Anterior cingulate cortex (tissue), 58 donors: ENCODE data around the gene COA8.
A peak's percentile ranks its signal among the peaks of the same experiment; 100 is the strongest.

Experiments
- DNase-seq, 58 donors: peaks; one replicate each; lab custom pipeline; 2025; lab: John Stamatoyannopoulos, UW

The COA8 gene

DNA sequence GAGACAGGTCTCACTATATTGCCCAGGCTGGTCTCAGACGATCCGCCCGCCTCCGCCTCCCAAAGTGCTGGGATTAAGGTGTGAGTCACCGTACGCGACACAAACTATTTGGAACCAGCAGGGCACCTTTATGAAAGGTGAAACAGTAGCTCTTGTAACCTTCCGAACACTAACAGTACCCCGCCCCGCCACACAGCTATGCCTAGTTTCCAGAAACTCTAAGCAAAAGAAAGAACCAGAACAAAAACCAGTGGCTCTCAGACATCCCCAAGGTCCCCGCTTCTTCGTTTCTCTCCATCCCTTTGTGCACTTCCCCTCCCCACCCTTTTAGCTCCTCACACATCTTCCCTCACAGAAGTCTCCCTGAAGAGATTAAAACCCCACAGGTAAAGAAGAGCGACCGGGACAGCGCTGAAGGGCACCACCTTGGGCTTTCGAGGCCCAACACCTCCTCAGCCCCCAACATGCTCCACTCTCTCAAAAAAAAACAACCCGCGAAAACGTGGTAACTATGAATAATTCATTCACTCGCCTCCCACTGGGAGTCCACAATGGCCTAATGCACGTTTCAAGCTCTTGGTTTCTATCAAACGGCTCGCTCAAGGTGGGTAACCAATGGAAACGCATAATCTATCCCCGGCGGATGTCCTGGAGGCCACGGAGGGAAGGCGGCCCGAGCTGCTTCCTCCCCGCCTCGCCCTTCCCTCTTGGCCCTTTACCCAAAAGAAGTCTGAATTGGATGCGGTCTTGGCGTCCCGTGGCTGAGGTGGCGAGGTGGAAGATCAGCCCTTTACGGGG is 1.2 kb upstream of the COA8 start:
- DNase-seq = no peak

DNA sequence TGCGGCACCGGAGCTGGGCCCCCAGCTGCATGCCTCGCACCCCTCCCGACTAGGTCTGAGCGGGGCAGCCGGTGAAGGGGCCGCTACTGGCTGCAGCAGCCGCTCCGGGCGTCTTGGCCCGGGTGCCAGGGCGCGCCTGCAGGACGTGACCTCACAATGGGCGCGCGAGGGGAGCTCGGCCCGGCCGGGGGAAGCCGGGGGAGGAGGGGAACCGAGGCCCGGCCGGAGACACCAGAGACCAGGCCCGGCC is 656 bp upstream of the COA8 start:
- peak in 1 of 58 donors; percentile 61 for DNase-seq

DNA sequence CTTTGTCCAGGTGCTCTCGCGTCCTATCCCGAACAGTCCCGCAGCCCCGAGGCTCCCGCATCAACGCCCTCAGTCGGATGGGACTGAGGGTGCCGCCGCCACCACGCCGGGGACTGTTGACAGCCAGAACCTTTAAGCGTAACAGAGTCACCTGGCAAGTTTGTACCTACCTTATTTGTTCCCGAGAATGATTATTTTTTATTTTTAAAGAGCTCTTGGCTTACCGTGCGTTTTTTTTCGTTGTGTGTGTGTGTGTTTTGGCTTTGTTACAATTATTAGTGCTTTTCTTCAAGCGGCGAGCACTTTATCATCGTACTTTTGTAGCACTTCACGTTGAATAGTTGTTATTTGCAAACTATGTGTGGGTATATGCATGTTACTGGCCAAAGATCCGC is 463 bp downstream of the COA8 start:
- DNase-seq = no peak

DNA sequence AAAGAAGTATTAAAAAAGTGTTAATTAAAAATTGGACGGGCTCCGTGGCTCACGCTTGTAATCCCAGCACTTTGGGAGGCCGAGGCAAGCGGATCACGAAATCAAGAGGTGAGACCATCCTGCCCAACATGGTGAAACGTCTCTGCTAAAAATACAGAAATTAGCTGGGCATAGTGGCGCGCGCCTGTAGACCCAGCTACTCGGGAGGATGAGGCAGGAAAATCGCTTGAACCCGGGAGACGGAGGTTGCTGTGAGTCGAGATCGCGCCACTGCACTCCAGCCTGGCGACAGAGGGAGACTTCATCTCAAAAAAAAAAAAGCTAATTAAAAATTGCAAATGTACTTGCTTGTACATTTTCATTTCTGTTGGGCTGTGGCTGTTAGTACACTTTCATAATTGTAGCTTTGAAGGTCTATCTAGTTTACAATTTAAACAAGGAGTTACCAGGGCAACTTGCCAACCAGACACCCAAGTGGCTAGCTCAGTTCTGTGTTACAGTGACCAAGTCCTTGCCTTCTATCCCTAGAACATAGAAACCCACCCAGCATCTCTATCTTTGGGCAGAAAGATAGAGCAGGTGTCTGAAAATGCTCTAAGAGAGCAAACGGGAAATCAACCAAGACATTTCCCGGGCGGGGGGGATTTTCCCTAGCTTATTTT is 1.2 kb downstream of the COA8 start:
- DNase-seq = no peak

DNA sequence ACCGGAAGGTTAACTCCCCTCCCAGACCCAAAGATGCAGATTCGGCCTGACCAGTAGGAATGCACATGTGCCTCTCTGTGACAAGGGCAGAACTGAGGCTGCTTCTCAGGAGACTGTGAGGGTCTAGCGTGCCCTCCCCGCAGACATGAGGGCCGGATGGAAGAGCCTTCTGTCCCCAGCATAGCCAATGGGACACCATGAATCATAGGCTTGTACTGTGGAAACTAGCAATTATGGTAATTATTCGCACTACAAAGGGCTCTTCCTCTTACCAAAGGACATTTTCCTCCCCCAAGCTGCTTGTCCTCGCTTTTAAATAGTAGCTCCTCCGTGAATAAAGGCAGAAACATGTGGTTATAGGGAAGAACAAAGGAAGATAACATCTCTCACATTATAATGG is 6.2 kb downstream of the COA8 start:
- no peak for DNase-seq

DNA sequence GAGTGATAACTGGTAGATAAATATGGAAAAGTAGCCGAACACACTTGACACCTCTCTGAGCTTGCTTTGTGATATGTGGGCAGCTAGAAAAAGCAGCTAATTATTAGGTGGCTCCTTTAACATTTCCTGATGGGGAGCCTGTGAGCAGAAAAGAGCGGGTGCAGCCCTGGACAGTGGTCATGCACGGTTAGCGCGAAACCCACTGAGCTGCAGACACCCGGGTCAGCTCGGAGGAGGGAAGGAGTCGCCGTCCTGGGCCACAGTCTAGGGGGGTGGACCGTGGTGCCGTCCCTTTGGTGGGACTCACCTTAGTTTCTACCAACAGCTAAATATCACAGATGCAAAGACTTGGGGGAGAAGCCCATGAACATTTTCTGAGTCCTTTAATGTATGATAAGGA is 6.6 kb downstream of the COA8 start:
- DNase-seq = no peak

DNA sequence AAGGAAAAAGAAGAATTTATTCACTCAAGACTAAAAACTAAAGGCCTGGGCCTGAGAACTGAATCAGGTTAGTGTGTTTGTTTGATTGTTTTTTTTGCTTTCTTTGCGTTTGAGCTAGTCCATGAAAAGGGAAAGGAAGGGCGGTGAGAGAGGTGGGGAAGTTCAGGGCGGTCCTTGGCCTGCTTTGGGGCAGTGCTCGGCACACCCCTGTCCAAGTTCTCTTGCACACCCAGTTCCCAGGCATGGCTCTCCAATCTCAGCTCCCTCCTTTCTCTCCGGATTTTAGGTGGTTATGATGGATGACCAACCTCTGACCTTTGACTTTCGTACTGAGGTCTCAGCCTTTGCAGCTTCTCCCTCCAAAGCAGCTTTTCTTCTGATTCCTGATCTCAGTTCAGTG is 11.3 kb downstream of the COA8 start:
- no peak for DNase-seq

DNA sequence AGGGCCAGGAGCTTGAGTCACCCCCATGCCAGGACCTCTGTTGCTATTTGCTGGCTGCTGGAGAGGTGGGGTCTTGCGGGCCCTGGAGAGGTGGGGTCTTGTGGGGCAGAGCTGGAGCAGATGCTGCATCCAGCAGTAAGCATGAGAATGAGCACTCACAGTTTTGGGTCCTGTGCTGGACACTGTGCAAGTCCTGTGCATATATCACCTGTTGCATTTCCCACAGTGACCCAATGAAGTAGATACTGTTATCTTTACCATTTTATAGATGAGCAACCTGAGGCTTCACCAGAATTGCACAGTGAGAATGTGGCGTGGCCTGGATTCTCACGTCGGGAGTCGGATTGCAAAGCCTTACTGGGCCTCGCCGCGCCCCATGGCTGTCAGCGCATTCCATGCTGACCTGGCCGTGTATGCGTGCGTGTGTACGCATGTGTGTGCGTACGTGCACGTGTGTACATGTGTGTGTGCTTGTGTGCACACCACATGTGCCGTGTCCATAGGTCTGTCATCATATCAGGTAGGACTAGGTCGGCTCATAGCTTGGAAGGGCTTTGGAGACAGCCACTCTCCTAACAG is 12.0 kb downstream of the COA8 start:
- no peak for DNase-seq

DNA sequence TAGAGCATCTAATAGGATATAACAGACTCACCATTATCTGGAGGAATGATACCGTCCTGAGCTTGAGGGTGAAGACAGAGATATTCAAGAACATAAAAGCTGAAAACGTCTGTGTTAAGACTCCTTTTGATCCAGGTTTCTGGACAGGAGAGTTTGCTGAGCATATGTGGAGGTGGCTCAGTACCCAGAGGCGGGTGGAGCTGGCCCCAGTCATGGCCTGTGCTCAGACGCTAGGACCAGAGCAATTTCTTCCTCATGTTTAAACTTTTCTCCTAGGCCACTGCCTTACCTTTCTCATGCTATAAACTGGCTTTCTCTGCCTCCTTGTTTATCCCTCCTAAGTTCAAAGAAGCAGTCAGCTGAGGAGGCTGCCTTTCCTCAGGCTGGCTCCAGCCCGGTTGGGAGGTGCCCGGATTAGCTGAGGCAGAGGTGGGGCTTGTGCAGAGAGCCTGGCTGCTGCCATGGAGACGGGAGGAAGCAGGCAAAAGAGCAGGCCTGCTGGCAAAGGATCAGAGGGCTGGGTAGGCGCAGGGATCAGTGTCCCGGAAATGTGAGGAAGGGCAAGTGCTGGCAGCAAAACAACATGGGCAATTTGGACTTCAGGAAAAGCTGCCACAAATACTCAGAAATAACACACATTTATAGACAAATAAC is 13.7 kb downstream of the COA8 start:
- peak in 53 of 58 donors; percentile 10 to 92 (median 65) for DNase-seq

DNA sequence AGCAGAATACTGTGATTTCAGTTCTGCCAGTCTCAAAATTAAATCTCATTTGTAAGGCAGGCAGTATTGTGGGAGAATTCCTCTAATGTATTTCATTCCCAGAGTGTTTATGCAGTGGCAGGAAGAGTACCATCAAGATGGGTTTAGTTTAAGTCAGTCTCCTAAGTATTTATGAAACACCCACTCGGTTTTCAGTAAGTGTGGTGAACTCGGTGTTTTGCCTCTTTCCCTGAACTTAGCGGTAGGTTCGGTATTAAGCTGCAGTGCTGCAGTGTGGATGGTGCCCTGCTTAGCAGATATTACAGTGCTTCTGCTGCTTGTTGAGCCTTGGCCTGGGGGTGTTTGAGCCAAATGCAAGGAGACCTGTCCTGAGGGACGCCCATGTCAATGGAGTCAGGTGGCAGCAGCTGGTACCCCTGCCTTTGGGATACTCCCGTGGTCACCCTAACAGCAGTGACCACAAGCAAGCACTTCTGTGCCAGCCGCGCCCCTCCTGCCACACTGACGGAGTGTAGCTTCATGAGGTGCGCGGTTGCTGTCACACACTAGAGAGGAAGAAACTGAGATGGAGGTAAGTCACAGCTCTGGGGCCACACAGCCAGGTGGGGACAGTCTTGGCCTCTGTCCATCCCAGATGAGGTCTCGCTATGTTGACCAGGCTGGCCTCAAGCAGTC is 15.8 kb downstream of the COA8 start:
- no peak for DNase-seq

DNA sequence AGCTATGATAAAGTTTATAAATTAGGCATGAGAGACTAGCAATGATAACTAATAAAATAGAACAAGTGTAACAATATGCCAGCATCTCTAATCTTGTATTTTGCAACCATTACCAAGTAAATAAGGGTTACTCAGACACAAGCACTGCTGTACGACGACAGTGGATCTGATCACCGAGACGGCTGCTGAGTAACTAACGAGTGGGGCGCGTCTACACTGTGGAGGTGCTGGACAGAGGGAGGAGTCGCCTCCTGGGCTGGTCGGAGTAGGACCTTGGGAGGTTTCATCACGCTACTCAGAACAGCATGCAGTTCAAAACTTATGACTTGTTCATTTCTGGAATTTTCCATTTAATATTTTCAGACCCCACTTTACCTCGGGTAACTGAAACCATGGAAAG is 18.4 kb downstream of the COA8 start:
- no peak for DNase-seq

DNA sequence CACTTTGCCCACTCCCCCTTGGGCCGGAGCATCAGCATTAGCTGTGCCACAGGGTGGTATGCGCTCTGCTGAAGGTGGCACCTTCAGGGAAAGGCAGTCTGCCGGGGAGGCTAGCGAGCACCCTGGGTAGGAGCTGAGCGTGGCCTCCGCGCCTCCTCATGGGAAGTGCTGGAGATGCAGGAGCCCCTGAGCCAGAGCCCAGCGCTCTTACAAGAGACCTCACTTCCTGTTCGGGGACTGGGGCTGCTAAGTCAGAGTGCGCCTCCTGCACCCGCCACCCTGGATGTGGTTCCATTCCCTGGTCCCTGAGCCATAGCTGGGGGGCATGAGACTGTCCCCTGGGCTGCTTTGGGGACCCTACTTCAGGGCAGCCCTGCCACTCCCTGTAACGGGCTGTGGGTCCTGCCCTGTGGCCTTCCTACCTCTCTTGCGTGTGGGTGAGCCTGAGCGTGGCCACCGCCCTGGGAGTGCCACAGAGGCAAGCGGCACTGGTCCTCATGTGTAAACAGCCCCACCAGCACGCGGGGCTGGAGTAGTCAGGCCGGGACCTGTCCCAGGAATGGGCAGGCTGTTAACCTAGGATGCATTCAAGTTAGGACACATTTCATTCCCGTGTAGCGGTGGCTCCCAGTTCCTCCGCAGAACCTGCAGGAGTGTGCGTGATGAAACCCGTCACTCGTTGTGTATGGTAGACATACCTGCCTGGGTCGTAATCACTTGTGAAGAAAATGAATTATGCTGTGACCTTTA is 19.4 kb downstream of the COA8 start:
- DNase-seq = no peak

DNA sequence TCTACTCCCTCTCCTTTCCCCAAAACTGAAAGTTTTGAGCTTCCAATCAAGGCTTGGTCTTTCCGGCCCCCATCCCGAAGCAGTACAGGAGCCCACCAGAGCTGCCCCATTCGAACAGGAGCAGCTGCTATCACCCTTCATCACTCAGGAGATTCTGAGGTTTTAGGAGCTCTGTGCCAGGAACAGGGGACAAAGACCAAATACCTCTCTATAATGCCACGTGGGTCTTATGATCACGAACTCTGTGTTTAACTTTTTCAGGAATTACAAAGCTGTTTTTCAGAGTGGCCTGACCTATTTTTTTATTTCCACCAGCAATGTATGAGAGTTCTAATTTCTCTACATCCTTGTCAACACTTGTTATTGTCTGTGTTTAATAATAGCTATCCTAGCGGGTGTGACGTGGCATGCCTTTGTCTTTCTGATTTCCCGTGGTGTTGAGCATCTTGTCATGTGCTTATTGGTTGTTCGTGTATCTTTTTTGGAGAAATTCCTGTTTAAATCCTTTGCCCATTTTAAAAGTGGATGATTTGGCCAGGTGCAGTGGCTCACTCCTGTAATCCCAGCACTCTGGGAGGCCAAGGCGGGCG is 21.7 kb downstream of the COA8 start:
- no peak for DNase-seq

DNA sequence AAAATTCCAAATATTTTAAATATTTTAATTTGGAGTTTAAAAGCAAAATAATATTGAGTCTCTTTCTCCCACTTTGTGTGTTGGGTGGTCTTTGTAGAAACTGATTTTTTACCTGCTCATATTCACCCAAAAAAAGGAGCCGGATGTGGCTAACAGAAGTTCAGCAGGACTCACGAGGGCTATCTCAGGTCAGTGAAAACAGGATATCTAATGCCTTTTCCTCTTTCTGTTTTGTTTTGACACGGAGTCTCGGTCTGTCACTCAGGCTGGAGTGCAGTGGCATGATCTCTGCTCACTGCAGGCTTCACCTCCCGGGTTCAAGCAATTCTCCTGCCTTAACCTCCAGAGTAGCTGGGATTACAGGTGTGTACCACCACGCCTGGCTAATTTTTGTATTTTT is 30.8 kb downstream of the COA8 start:
- DNase-seq = peak in 1 of 58 donors; percentile 21

DNA sequence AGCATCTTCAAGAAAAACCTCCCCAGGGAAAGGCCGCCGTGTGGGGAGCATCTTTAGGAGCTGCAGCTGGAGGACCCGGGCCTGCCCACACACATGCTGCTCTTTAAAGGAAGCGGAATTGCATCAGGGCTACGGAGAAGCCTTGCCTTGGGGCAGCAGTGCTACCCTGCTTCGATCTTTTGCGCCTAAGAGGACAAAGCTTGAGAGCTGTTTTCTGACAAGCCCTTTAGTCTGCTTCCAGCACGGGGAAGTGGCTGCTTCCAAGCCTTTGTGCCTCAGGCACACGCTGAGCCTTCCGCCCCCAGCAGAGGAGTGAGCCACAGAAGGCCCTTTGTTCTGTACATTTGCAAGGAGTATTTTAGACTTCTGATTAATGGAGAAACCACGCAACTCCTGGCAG is 31.5 kb downstream of the COA8 start:
- DNase-seq = peak in 56 of 58 donors; percentile 14 to 87 (median 64)

DNA sequence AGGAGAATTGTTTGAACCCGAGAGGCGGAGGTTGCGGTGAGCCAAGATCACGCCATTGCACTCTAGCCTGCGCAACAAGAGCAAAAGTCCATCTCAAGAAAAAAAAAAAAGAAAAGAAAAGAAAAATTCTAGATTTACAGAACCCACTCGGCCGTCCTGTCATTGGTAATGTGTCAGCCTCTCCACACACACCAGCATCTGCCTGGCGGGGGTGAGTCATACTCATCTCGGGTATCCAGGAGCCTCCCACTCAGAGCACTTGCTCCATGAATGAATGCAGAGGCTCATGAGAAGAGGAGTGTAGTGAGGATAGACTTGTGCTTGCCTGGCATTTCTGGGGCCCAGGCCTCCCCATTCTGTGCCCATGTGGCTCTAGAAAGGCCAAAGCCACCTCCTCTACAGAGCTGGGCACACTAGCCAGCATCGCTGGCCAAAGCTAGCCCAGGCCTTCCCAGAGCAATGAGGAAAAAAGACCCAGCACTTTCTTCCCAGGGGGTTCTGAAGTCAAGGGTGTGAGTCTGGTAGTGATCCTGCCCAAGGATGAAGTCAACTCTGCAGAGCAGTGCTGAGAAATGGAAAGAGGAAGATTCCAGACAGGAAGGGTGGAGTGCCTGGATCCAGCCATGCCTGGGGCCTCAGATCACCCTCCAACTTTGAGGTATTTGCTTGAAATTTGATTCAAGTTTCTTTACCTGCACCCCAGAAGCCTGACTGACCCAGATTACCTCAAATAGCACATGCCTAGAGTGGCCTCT is 35.0 kb downstream of the COA8 start:
- peak in 43 of 58 donors; percentile 4 to 76 (median 36) for DNase-seq

DNA sequence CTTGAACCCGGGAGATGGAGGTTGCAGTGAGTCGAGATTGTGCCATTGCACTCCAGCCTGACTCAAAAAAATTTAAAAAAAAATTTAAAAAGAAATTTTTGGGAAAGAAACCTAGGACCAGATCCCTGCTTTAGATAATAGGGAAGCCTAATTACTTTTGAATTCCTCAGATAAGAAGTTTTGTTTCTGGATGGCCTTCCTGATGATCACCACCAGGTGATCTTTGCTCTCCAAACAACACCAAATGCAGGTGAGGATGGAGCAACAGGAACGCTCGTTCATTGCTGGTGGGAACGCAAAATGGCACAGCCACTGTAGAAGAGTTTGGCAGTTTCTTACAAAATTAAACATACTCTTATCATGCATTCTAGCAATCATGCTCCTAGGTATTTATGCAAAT is 37.7 kb downstream of the COA8 start:
- DNase-seq = no peak

DNA sequence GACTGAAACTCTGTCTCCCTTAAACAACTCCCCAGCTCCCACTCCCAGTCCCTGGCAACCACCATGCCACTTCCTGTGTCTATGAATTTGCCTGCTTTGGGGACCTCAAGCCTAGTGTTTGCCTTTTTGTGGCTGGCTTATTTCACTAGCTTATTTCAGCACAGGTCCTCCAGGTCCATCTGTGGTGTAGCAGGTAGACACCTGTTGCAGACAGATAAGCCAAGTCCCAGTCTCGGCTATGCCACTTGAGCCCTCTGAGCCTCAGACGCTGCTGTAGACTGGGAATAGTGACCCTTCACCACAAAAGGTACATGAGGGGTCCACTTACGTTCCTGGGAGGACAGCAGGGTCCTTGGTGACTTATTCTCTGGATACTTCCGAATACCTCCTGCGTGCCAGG is 41.9 kb downstream of the COA8 start:
- DNase-seq = no peak
